NCI-H82 (cell line): Measurements from ENCODE around the gene IL17B.

Experiments
- DNase-seq: peaks from one replicate; lab custom pipeline; 2025; lab: John Stamatoyannopoulos, UW

Gene IL17B

GRCh38 chr5:149414405-149415065 lies 35.4 kb upstream of the IL17B start:
- no peak for DNase-seq

DNA sequence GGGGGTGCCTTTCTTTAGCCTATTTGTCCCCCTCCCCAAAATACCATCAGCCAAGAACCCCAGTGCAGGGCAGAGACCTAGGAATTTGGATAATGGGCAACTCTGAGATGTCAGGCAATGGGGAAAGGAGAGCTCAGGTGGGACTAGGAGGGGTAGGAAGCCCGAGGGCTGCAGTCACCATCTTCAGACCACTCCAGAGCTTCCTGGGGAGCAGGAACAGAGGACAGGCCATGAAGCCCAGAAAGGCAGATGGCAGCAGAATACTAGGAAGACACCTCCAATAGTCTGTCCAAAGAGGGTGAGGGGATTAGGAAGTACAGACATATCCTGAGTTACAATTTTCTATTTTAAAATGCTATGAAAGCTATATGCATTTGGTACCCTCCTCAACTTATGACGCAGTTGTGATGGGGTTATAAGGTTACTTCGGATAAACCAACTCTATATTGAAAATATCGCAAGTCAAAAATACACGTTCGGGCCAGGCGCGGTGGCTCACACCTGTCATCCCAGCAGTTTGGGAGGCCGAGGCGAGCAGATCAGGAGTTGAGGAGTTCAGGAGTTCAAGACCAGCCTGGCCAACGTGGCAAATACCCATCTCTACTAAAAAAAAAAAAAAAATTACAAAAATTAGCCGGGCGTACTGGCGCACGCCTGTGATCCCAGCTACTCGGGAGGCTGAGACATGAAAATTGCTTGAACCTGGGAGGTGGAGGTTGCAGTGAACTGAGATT lies 34.6 kb upstream of the IL17B start:
- no peak for DNase-seq

GRCh38 chr5:149412783-149413476 lies 33.8 kb upstream of the IL17B start:
- no peak for DNase-seq

DNA sequence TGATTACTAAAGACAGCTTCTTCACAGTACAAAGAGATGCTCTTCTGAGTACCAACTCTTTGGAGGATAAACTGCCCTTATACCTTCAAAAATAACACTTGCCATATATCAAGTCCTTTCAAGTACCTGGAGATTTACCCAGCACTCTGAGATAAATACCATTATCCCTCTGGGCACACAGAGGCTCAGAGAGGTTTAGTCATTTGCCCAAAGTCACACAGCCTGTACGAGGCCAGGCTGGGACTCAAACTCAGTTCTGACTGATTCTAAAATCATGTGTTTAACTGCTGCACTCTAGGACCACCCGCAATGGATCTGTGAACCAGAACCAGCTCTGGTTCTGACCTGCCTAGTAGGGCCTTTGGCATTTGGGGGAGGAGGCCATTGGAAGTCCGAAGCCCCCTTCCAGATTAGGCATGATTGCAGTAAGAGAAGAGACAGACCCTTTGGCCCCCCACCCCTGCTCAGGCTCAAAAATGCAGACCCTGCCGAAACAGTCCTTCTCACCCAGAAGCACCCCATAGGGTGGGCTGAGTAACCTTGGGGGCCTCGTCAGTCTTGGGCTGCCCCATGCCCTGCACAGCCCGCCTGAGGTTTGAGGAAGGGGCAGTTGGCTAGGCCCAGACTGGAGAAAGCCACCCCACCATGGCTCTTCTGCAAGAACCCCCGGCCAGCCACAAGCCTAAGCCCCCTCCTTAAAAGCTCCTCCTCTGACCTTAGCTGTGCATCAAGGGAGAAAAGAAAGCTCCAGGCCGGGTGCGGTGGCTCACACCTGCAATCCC lies 32.8 kb upstream of the IL17B start:
- DNase-seq = no peak

DNA sequence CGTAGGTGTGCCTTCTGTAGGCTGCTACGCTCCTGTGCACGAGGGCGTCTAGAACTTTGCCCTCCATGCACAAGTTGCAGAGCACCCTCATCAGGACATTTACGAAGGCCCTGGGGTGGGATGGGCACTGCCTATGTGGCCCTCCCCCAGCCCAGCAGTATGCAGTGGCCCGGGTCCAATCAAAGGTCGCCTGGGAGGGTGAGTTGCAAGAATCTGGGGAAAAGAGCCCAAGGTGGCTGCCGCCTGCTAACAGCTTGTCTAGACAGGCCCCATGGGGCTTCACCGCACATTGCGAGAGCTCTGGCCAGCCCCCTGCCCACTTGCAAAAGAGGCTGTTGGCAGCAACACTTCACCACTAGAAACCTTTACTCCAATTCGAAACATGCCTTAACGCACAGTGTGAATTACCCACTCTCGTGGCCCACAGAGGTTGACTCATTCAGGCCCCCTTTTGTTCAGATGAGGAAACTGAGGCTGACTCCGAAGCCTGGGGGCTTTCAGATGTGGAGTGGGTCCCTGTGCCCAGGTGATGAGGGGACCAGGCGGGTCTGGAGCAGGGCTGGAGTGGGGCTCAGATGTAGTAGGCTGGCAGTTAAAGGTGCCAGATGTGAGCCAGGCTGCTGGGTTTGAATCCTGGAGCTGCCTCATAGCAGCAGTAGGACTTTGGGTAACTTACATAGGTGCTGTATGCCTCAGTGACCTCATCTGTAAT lies 31.8 kb upstream of the IL17B start:
- no peak for DNase-seq

DNA sequence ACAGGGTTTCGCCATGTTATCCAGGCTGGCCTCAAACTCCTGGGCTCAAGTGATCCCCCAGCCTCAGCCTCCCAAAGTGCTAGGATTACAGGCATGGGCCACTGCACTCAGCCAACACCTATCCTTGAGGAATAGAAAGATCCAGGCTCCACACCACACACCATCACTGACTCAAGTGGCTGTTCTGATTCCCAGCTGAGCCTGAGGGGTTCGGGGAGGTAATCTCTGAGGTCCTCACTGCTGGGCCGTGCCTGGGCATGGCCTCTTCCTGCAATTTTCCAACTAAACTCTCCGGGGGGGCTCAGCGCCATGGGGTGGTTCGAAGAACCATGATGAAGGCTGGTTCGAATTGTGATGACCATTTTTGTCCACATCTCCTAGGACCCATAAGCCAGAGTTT lies 31.0 kb upstream of the IL17B start:
- no peak for DNase-seq

DNA sequence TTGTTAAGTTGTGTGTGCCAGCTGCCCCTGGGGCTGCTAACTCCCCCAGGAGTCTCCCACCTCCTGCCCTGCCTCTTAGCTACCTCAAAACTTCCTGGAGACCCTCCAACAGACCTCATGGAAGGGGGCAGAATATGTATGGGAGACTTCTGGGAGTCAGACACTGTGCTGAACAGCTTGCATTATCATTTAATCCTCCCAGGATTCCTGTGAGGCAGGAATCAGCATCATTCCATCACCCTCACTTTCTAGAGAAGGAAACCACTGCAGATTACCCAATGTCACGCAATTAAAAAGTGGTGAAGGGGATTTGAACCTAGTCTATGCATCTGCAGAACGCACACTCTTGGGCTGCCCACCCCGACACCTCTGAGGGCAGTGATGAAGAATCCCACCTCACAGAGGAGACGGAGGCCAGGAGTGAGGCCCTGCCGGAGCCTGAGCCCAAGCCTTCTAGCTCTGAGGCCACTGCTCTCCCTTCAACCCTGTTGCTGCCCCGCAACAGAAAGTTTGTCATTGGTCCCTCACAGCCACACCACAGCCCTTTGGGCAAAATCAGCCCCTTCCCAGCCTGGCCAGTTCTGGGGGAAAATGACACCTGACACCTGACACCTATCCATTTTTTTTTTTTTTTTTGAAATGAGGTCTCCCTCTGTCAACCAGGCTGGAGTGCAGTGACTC lies 30.3 kb upstream of the IL17B start:
- DNase-seq = peak; percentile 31

DNA sequence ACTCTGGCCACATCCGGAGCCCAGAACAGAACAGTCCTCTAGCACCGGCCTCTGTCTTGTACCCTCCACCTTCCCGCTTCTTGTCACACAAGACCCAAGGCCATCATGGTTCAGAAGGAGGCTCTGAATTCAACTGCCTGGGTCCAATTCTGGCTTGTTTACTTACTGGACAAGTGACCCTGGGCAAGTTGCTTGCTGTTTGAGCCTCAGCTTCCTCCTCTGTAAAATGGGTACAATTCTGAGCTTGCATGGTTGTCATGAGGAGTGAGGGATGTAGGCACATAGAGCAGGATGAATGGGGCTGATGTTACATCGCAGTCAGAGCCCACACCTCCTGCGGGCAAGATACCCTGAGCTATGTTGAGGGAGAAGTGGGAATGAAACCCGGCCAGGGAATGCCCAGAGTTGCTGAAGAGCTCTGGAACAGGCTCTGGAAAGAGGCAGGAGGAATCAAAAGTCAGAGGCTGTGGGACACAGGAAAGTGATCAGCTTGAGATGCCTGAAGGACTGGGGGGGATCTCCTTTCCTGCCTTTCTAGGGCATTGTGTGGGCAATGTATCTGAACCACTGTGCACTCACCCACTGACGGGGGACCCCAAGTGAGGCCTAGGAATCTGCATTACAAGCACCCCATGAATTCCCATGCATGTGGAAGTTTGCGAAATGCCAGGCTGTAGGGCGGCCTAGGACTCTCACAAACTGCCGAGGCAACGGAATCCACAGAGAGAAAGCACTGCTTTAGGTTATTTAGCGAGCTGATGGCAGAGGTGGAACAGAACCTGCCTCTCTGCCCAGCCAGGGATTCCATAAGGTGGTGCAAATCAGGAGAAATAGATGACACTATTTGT lies 29.4 kb upstream of the IL17B start:
- DNase-seq = no peak

DNA sequence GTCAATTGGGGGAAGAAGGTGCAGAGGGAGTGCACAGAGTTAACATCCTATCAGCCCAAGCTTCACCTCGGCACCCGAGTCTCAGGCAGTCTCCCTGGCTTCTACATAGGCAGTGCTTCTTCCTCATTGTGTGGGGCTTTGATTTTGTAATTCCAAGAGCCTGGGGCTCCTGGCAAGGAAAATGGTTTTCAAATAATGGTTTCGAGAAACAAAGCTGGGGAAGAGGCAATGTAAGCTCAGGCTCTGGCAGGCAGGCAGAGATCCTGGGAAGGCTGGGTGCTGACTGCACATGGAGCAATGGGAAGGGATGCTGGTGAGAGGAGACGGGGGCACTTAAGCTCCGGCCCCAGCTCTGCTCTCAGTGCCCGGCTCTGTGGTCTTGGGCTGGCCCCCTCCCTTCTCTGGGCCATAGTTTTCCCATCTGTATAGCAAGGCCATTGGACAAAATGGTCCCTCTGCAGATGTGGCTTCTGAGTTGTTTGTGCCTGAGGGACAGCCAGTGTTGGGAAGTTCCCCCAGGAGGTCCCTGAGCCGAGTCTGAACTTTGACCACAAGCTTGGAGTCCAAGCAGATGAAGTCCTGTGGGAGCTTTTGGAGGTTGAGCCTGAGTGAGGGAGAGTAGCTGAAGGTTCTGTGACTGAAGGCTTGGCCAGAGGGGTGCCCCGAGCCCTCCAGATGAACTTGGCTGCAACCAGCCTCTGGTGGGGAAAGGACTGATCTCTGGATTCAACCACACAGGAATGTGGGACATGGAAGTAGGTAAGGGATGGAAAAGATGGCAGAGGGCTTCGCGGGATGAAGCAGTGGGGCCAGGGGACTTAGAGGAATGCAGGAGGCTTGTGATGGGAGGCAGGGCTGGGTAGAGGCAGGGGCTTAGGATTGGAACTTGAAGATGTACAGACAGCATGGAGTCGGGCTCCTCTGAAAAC lies 28.5 kb upstream of the IL17B start:
- no peak for DNase-seq

DNA sequence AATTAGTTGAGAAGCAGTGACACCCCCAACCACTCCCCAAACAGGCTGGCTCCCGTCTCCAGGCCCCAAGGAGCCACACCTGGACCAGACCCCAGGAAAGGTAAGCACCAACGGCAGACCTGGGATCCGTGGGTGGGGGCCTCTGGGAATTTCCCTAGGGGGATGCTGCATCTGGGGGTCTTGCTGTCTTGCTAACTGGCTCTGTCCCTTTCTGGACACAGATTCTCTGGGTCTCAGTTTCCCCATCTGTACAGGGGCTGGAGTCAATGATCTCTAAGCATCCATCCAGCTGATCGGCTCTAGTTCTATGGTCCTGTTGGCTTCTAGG lies 27.9 kb upstream of the IL17B start:
- DNase-seq = no peak

GRCh38 chr5:149406203-149406978 lies 27.3 kb upstream of the IL17B start:
- DNase-seq = no peak

DNA sequence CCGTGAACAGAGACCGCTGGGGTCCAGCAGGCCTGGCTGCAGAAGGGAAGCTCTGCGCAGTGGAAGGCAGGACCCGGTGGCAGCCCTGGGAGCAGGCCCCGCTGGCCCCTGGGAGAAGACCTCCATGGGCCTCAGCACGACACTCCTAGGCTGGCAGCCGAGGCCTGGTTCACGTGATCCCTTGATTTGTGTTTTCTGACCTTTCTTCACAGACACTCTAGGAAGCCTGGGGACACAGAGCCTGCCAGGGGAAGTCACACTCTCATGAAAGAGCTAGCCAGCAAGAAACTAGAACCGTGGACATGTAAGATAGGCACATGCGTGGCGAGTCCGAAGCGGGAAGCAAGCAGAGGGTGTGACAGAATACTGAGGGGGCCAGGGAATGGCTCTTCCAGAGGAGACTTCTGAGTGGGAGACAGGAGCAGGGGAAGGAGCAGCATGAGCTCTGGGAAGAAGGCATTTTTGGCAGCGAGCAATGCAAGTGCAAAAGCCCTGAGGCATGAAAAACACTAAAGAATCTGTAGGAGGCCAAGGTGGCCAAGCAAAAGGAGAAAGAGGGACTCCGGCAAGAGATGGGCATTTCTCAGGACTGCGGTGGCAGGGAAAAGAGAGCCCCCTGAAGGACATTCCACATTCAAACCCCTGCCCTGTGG lies 26.6 kb upstream of the IL17B start:
- DNase-seq = no peak

DNA sequence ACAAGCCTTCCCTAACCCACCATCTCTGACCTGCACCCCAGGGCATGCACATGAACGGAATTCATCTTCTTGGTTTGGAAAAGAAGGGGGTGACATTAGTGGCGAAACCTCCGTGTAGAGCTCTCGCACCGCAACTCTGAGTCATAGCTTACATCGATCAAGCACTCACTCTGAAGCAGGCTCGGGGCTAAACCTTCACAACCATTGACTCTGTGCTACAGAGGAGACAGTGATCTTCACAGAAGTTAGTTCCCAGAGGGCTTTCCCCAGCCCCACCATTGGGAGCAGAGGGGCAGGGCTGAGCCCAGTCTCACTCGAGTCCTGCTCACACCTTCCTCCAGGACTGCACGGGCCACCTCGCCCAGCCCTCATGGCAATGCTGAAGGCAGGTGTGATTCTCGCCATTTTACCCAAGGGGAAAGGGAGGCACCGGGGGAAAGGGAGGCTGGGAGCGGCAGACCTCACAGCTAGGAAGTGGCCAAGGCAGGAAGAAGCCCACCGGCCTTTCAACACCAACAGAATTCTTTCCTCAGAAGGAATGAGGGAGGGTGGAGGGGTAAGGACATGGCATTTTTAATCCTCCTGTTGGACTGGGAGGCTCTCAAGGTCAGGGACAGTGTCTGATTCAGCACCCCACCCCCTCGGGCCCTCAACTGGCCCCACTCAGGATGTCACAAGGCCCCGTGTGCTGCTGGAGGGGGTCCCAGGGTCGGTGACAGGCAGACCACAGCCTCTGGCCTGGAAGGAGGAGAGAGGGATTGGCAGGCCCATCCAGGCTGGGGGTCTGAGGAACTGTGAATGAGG lies 25.9 kb upstream of the IL17B start:
- no peak for DNase-seq

GRCh38 chr5:149403923-149404745 lies 25.0 kb upstream of the IL17B start:
- DNase-seq = no peak

GRCh38 chr5:149402291-149402690 lies 23.2 kb upstream of the IL17B start:
- no peak for DNase-seq

DNA sequence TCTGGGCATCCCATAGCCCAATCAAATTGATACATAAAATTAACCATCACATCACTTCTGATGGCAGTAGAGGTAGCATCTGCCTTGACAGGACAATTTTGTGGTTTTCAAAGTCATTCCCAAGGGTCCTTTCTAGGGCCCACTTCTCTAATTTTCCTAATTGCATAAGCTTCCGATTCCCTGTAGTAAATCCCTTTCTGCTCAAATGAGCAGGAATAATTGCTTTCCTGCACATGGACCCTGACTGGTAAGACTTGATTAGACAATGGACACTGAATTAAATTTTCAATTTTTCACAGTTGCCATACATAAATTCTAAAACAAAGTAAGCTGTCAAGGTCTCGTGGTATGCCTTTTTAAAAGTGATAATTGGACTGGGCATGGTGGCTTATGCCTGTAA lies 22.0 kb upstream of the IL17B start:
- DNase-seq = peak; percentile 72
